SHP77 (cell line): ENCODE measurements around the gene PRKAR1B.
"Not testable (repeated sequence)": the region's sequence is repeated elsewhere in the genome, so short reads cannot be mapped to it uniquely, and the experiment has no call there.

ENCODE experiments used
- DNase-seq, 2 experiments: peaks; one replicate each; lab custom pipeline; 2025; lab: John Stamatoyannopoulos, UW

Gene PRKAR1B

DNA sequence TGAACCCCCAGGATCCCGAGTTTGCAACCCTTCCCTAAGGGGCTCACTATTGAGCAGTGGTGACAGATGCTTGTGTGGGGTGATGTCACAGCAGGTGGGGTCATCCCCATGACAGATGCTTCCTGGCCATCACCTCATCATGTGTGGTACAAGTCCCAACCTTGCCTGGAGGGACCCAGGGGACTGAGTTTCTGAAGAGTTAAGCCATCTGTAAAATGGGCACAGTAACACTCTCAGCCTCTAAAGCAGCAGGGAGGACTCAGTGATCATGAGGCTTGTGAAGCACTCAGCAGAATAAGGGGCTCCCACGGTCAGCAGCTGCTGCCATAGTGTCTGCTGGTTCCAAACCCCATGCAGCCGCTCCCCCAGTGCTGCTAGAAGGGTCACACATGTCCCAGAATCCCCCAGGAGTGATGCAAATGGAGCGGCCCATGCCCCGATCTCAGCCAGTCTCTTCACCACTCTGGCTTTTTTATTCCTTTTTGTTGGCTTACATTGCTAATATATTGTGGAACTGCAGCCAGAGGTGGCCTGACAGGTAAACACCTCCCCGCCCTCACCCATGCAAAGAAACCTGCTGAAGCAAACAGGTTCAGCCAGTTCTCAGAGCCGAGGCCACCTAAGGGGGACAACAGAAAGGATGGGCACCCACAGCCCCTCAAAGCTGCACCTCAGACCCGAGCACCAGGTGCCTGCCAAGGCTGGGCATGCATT is 105.4 kb downstream of the PRKAR1B start:
- DNase-seq = no peak

DNA sequence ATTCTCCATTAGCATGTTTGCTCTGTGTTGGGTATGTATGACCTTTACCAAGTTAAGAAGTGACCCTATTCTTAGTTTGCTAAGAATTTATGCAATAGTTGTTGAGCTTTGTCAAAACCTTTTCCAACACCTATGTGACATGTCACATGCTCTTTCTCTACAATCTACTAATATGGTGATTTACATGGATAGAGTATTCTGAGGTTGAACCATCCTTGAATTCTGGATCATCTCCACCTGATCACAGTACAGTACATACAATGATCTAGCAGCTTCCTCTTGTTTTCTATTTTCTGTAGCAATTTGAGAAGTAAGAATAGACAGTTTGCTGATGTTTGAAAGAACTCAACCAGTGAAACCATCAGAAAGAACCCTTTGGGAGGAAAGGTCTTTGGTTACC is 106.2 kb downstream of the PRKAR1B start:
- DNase-seq = no peak

DNA sequence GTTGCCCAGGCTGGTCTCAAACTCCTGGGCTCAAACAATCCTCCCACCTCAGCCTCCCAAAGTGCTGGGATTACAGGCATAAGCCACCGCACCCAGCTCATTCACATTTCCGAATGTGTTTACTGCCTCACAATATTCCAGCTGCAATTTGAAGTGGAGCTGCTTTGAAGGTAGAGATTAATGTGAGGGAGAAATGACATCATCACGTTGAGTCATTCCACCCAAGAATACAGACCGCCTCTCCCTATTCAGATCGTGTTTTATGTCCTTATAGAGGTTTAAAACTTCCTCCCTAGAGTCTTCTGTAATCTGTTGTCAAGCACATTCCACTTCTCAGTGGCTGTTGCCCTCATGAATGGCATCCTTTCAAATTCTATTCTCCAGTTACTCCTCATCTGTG is 107.0 kb downstream of the PRKAR1B start:
- DNase-seq = peak; percentile 52 to 75

DNA sequence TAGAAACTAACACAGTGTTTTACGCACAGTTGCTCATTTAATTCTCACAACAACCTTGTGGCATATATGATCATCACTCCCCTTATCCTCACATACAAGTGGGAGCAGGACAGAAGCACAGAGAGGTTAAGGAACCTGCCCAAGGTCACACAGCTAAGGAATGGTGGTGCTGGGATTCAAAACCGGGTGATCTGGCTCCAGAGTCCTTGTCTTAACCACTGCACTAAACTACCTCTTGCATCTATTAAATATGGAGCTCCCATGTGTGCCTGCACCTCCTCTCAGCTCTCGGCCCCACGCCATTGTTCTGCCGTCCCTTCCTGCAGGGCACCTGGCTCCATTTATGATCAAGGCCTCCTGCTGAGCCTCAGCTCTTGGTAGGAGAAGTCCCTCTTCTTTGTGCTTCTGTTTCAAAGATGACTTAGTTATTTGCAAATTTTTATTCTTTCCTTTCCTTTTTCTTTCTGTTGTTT is 107.7 kb downstream of the PRKAR1B start:
- no peak for DNase-seq

DNA sequence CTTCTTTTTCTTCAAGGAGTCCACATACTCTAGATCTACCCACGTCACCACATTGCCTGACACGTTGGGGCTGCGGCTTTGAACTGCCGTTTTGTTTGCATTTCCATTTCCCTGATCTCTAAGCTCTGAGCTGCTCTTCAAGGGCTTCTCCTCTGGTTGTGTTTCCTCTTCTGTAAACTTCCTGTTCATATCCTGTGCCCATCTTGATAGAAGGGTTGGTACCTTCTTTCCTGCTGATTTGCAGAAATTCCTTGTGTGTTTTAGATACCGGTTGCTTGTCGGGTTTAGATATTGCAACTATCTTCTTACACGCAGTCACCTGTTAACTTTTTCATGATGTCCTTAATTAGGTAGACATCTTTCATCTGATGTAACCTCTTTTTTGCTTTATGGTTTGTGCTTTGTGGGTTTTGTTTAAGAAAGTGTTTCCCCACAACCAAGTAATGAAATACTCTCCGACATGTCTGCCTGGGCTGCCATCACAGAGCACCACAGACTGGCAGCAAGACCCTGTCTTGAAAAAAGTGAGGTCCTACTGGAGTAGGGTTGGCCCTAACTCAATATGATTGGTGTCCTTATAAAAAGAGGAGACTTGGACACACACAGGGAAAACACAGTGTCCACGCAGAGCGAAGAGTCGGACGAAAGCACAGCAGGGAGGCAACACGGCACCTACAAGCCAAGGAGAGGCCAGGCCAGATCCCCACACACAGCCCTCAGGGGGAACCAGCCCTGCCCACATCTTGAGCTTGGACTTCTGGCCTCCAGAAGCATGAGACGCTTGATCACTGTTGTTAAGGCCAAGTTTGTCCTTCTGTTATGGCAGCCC is 108.3 kb downstream of the PRKAR1B start:
- DNase-seq = peak in 1 of 2 experiments; percentile 14

DNA sequence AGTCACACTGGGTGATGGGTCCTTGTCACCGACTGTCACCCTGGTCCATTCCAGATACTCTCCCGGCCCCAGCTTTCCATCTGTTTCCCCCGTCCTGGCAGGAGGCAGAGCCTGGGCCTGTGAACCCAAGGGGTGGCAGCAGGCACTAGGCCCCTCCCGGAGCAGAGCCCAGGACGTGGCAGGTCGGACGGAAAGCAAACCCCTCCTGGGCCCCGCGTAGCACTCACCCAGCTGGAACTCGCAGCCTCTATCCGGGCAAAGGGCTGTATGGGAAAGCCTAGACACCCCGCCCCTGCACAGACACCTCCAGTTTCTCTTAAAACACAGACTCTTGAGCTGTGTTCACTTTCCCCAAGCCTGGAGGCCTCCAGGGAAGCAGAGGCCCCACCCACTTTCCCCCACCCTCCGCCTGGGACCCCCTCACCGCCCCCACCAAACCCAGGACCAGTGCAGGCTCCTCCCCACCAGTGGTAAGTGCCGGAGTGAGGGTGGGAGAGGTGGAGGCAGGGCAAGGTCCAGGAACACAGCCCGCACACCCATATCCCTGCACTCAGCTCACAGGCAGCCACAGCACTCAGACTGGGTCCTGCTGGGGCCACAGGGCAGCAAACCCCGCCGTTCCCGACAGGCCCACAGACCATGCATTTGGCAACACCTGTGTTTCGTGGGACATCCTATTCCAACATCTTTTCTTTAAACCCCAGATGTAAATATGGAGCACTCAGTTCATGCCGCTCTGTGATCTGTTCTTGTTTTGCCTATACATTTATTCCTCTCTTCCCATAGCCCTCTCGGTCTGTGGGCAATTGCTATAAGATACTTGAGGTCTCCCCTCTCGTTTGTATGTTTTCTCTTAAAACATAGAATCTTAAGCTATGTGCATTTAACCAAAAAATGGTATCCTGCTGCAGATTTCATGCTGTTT is 109.2 kb downstream of the PRKAR1B start:
- DNase-seq = no peak

DNA sequence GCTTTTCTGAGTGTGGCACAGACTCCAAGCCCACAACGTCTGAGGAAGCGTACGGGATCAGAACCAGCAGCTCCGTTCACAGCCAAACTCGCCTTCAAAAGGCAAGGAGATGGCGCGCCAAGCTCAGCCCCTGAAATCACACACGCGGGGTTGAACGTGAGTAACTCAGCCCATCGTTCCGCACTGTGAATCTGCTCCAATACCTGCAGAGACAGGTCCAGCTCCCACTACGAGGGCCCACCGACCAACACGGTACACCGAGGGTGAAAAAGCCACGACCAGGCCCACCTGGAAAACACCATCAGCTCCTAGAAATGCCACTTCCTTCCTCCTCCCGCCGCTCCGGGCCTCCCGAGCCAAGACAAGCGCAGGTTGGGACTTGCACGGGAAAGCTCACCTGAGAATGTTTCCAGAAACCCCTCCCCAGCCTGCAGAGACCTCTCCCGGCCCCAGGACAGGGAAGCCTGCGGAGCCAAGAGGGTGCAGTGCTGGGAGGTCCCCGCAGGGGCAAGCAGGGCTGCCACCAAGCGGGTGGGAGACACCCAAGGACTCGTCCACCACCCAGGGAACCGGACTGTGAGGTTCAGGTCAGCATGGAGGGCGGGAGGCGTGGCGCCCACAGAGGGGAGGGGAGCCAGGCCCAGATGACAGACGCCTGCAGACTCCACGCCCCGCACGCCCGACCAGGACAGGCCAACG is 113.5 kb downstream of the PRKAR1B start:
- no peak for DNase-seq

DNA sequence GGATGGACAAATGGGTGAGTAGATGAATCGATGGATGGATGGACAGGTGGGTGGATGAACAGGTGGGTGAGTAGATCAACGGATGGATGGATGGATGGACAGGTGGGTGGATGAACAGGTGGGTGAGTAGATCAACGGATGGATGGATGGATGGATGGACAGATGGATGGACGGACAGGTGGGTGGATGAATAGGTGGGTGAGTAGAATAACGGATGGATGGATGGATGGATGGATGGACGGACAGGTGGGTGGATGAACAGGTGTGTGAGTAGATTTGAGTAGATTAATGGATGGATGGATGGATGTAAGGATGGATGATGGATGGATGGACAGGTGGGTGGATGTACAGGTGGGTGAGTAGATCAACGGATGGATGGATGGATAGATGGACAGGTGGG is 115.2 kb downstream of the PRKAR1B start:
- DNase-seq = not testable (repeated sequence)

DNA sequence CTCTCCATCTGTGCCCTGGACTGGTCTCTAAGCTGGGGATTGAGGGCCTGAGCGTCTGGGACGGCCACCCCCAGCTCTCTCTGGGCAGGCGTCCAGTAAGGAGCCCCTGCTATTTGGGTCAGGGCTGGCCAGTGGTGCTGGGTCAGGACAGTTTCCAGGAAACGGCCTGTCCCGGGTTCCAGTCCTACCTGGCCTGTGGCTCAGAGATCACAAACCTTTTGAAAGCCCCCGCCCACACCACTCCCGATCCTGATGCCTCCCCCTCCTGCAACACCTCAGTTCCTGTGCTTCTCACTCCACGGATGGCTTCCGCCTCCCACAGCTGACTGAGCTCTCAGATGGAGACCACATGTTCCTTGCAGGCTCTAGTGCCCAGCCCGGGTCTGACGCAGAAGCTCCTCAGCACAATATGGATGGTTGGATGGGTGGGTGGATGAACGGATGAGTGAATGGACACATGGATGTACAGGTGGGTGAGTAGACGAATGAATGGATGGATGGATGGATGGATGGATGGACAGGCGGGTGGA is 115.7 kb downstream of the PRKAR1B start:
- DNase-seq = no peak

DNA sequence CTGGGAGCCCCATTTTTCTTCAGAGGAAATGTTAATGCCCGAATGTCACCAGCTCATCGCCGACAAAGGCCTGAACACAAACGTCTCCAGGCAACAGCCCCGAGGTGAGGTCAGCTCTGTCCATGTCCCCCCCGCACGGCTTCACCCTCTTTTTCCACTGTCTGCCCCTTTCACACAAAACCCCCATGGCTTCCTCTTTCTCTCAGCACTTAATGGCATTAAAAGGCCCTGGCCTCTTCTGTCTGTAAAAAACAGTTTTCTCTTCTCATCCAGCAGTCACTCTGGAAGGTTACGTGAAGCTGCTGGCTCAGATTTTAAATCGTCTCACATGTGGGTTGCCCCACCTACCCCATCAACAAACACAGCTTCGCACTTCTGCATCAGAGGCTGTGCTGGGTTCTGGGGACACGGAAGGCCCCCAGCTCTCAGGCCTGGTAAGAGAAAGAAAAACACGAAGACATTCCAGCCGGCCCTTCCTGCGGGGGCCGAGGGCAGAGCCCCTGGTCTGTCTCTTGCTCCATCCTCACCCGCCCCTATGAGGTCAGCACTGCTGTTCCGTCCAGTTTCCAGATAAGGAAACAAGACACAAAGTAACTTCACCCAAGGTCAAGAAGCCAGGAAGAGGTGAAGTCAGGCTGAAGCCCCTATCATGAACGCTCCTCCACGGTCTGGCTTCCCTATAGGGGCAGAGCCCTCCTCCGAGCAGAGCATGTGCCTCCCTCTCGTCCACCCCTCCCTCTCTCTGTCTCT is 116.4 kb downstream of the PRKAR1B start:
- DNase-seq = no peak

DNA sequence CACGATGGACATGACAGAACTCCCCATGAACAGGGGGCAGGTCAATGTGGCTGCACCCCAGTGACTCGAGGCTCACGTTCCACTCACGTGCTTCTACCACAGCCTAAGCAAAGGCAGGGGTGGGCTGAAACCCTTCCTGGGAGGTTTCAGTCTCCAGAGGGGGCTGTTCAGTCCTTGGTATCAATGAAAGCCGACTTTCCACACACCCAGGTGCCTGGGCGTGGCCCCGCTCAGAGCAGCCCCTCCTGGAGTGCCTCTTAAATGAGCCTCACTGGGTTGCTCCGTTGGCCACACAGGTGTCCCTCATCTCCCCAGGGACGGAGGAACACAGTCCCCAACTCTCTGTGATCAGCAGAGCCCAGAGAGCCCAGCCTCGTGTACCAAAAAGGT is 116.9 kb downstream of the PRKAR1B start:
- DNase-seq = no peak

DNA sequence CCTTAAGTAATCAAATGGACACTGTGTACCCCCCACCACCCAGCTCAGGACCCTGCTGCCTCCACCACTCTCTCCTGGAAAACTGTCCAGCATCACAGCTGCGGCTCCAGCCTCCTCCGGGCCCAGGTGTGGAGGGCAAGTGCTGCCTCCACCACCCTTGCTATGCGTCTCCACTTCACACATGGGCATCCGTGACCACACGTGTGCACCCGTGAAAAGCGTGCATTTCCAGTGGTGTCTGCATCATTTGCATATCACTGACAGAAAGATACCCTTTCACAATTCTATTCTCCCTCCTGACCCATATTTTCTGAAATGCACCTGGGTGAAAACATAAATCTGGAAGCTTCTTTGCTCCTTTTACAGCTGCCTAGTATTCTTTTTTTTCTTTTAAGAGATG is 117.7 kb downstream of the PRKAR1B start:
- DNase-seq = no peak

DNA sequence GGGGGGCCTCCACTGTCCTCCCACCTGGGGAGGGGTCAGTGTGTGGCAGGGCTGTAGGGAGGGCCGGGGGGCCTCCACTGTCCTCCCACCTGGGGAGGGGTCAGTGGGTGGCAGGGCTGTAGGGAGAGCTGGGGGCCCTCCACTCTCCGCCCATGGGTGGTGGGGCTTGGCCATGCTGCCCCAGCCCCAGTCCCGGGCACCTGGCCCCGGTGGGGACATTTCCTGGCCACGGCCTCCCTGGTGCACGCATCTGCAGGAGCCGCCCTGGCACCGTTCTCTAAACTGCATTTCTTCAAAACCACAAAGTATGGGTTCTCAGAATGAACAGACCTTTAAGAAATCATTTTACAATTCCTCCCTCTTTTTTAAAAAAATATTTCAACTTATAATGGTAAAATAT is 118.1 kb downstream of the PRKAR1B start:
- DNase-seq = no peak

DNA sequence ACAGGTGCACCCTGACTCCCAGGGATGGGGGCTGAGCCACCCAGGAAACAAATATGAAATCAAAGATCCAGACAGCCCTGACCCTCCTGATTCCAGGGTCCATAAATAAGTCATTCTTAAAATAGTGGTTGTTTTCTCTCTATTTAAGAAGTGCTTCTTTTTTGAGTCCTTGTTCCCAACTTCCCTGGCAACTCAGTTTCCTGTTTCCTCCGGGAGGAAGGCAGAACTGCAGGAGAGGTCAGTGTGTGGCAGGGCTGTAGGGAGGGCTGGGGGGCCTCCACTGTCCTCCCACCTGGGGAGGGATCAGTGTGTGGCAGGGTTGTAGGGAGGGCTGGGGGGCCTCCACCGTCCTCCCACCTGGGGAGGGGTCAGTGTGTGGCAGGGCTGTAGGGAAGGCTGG is 118.7 kb downstream of the PRKAR1B start:
- no peak for DNase-seq

DNA sequence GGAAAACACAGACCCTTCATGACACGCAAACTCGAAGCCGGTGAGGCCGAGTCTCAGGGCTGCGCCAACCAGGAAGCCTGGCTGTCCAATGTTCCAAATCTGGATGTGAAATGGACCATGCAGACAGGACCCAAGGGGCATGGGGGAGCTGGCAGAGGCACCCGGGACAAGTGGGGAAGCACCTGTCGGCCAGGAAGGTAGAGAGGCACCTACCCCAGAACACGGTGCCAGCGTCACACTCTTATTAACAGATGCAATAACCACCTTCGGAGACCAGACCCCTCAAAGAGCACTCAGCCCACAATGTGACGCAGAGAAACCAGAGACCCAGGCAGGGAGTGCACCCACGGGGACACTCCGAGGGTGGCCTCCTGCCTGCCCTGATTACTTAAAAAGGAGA is 119.1 kb downstream of the PRKAR1B start:
- no peak for DNase-seq

DNA sequence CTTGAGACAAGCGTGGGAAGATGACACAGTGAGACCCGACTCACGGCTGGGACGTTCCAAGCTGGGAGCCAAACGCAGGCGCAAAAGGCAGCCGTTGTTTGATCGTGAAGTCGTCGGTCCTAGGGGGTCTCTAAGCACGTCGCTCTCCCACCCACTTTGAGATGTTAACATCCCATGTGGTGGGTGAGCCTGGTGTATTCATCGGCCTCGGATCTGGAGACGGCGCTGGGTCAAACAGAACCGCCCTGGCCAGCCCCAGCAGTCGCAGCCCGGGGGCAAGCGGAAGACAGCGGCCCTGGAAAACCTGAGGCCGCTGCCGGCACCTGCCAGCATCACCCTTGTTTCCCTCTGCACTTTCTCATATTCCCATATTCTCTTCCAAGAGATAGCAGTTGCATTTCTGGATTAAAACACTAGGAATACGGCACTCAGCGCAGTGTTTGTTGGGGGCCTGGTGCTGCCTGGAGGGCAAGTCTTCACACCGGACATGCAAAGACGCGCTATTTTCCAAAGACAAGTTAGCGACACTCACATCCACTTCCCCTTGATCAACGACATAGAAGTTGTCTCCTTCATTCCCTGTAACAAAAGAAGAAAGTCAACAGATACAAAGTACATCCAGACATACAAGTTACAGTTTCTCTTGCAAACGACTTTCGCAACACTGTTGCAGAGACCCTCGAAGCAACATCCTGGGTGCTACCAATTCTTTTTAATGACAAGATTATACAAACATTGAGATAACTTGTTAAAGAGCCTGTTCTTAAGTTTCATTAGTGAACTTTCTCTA is 121.2 kb downstream of the PRKAR1B start:
- DNase-seq = no peak

DNA sequence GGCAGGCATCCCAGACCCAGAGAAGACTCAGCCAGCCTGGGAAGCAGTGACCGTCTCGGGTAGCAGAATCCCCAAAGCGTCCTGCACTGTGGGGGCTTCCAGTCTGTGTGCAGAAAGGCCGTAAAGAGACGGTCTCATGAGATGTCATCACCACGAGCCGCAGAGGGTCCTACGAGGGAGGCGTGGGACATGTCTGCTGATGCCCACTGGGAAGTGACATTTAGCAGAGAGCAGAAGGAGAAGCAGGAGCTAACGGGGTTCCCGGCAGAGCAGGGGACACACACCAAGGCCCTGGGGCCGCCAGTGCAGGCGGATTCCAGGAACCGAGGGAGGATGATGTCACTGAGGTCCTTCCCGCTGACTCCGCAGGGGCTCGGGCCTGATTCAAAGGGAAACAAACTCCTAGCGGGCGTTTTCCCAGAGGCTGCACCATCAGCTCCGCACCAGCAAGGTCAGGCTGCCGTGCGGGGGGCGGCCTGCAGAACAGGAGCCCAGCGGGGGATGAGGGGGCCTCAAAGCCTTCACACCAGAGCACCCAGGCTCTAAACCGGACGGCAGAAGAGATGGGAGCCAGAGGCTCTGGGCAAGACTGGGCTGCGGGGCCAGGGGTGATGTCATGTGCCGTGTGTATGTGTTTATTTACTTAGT is 122.1 kb downstream of the PRKAR1B start:
- no peak for DNase-seq

DNA sequence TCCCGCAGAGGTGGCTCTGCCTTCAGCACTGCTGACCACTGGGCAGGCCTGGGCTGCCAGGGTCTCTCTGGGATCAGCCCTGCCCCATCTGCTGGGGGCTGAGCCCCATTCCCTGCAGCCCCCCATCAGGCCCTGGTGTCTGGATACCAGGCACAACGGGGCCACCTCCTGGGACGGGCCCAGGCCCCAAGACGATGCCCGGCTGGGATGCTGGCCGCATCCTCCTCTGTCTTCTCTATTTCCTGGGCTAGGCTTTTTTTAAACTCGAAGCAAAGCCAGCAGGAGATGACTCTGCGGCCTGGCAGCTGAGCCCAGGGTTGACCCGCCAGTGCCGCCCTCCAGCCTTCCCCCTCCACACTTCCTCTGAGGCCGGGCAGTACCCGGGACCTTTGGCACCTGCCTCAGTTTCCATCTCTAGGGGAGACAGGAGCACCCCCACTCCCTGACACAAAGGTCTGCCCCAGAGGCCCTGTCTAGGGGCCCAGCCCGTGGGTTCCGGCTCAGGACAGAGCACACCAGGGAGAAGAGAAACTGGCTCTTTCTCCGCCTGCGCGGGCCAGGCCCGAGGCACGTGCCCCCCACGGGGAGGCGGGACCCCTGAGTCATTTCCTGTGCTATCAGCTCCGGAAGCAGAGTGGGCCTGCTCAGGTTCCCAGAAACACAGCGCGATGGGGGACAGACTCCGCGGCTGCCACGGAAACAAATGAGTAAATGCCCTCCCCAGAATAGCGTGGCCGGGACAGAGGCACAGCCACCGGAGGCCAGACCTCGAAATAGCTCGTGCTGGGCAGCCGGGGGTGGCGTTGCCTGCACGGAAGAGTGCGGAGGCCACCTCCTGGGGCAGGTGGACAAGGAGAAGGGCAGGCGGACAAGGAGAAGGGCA is 122.8 kb downstream of the PRKAR1B start:
- DNase-seq = no peak
